Left cardiac atrium (tissue), 4 donors: ENCODE data around the gene GGT6. TPM values are rescaled to one million over a fixed set of nuclear protein-coding genes. Genes with fewer than 3 reads are reported as not detected.
"Not testable (repeated sequence)": the region's sequence is repeated elsewhere in the genome, so short reads cannot be mapped to it uniquely, and the experiment has no call there.

Source experiments
- ATAC-seq, 2 donors: fragments of 200-7000 bp; cut with Tn5 transposase; one replicate each; pipeline ENCODE4 v1.9.1; 2020; ENCODE audit warnings: mild to moderate bottlenecking in 2 of 2, moderate library complexity in 2 of 2
- DNase-seq: peaks from one replicate; pipeline ENCODE4 v3.0.0-alpha.2; 2020
- intact Hi-C, 2 donors: fragments of 100-400 bp; cut with DNase I; formaldehyde crosslinking; loops; one replicate each; pipeline versions ENCODE4 v1.14.1 to v1.15.1; 2022 to 2023
- total RNA-seq, 2 donors: library from RNA; stranded (reverse); fragmentation: NEBNext Ultra II Directional; extraction: Animal tissue kit (Norgen Biotek cat#: 25700); gene quantifications; one replicate each; pipeline ENCODE4 v1.2.1, GENCODE V29; 2021
- donor health status: DM: no; HTN: yes; CAD: no.
- donor health status: DM: no; HTN: yes; CAD: no; lungs with severe emphysema.
- donor health status: DM: yes; HTN: yes; CAD: no.
- donor health status: Dilated cardiomyopathy.

The GGT6 gene
- total RNA-seq, 2 donors from 2014 or later: not detected

- DNase-seq (no peak), ATAC-seq (no peak)
- intact Hi-C loops: no loop called here
Observed at GRCh38 chr17:4593021-4593421, 32.6 kb upstream of the GGT6 start.

DNA sequence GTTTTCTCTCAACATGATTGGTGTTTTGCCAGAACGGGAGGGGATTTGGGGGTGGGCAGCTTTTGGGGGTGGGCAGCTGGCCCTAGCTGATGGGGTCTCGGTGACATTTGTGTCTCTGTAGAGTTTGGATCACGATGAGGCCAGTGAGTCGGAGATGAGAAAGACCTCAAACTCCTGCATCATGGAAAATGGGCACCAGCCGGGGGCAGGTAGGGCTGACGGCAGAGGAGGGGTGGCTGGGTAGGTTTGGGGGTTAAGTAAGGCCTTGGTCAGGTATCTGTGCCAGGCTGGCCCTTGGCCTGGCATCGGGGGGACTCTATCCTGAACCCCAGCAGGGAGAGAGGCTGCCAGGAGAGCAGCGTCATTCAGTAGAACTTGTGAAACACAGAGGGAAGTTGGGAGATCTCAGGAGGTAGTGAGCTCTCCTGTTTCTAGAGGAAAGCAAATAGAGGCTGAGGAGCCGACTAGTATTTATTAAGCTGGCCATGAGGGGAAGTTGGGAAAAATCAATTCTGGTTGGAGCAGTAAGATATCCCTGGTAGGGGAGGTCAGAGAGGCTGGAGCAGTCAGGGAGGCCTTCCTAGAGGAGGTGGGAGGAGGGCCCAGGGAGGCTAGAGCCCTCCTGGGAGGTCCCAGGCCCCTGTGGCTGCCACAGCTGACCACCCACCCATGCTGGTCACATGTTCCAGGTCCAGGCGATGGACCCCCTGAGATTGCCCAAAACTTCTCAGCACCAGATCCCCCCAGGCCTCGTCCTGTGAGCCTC is 32.0 kb upstream of the GGT6 start:
- DNase-seq: no peak
- intact Hi-C loops: no loop called here
- ATAC-seq: no peak

- DNase-seq: no peak
- ATAC-seq: peak; percentile 16
- intact Hi-C loops: no loop called here
Observed at GRCh38 chr17:4591529-4591928, 31.2 kb upstream of the GGT6 start.

DNA sequence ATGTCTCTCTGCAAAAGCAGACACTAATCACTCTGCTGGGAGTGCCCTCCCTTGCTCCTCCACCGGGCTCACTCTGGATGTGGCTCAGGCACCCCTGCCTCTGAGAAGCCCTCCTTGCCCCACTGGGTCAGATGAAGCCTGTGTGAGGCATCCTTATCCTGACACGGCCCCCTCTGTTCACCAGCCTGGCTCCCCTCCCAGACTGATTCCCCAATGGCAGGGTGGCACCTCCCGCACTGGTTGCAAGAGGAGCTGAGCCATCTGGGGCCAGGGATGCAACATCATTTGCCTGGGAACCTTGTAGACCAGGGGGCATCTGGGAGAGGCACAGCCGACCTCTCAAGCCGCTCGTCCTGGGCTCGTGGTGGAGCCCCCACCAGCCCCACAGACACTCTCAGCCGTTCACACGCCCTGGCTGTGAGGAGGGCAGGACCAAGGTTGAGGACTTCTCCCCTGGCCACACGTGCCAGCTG is 30.6 kb upstream of the GGT6 start:
- ATAC-seq (peak in 1 of 2 donors; percentile 6), DNase-seq (no peak)
- intact Hi-C loops: no loop called here

DNA sequence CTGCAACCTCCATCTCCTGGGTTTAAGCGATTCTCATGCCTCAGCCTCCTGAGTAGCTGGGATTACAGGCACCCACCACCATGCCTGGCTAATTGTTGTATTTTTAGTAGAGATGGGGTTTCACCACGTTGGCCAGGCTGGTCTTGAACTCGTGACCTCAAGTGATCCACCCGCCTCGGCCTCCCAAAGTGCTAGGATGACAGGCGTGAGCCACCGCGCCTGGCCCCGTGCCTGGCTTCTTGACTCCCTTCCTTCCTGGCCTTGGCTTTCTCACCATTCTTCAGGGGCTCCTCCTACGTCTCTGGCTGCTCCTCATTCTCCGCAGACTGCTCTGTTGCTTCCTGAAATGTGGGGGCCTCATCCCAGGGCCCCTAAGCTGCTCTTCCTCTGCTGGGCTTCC is 29.7 kb upstream of the GGT6 start:
- DNase-seq, ATAC-seq, intact Hi-C loops: not testable (repeated sequence)

- ATAC-seq: no peak
- DNase-seq: no peak
- intact Hi-C loops: no loop called here
Observed at GRCh38 chr17:4588898-4589625, 28.7 kb upstream of the GGT6 start.

DNA sequence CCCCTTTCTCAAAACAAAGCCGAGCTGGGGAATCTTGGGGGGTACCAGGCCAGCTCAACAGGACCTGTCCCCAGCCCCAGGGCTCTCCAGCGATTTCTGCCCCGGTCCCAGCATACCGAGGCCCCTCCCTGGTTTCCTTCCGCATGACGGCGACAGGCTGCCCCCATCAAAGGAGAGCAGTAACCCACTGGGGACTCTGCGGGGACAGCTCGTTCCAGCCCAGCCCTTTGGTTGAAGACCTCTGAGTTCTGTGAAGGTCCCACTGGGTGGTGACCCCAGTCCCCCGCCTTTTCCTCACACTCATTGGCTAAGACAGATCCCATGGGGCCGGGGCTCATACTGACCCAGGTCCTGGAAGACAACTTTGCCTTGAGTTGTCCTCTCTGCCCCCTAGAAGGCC is 28.0 kb upstream of the GGT6 start:
- intact Hi-C loops: no loop called here
- no peak for ATAC-seq
- DNase-seq: peak; percentile 58

GRCh38 chr17:4587803-4588202 is 27.4 kb upstream of the GGT6 start:
- peak; percentile 71 for DNase-seq
- intact Hi-C loops: no loop called here
- peak; percentile 7 to 26 for ATAC-seq

- no peak for ATAC-seq
Observed at GRCh38 chr17:4587195-4587594, 26.8 kb upstream of the GGT6 start.

DNA sequence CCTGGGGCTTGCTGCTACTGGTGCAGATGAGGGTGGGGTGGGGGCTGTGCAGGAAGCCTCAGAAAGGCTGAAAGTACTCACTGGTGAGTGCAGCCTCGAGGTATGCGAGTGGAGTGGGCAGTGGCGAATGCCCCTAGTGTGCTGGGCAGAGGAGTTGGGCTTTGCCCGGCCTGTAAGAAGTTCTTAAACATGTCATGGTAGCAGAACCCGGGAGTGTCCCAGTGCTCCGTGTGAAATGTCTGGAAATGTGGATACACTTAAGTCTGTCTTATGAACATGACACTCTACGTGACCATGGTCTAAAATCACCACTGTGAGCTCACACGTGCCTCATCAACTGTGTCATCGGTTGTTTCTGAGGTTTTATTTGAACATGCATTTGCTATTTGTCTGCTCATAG is 25.7 kb upstream of the GGT6 start:
- intact Hi-C loops: no loop called here
- no peak for DNase-seq
- ATAC-seq: no peak

More at GRCh38 chr17:4587195-4587594, 26.8 kb upstream of the GGT6 start:
- DNase-seq: no peak
- intact Hi-C loops: no loop called here

DNA sequence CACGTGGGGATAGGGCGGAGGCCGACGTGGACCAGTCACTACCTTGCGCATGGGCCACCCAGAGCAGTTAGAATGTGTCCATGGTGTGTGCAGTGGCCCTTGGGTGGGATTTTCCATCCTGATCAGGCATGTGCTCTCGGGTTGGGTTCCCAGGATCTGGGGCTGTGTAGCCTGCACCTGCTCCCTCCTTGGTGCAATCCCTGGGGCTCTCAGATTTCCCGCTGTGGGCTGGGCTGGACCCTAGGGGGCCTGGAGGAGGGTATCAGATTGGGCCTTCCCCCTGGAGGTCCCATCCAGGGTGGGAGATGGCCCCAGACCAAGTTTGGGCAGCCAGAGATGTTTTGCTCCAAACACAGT is 25.2 kb upstream of the GGT6 start:
- intact Hi-C loops: no loop called here
- no peak for DNase-seq
- no peak for ATAC-seq

DNA sequence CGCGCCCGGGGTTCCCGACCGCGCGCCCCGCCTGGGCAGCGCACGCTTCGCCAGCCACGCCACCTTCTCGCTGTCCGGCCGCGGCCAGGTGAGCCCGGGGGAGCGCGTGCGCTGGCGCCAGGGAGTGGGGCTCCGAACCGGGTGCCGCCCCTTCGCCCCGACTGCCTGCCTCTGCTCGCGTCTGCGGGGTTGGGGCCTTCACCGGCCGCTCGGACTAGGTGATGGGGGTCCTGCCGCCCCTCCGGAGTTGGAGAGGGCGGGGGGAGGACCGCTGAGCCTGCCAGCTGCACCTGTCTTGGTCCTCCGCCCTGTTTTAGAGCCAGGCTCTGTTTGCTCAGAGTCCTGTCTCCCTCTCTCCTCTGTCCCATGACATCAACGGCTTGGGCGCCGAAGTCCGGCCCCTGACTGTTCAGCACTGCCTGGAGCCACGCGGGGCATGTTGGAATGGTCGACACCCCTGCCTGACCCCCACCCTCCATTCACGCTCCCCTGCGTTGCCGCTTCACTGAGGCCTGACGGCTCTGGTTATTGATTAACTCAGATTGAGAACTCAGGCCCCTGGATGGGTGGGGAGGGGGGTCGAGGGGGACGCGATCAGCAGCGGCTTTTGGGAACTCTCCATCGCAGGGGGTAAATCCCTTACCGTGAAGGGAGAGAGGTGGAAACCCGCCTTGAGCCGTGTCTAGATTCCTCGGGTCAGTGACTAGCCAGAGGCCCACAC is 24.7 kb upstream of the GGT6 start:
- ATAC-seq (no peak), DNase-seq (no peak)
- intact Hi-C loops: no loop called here

DNA sequence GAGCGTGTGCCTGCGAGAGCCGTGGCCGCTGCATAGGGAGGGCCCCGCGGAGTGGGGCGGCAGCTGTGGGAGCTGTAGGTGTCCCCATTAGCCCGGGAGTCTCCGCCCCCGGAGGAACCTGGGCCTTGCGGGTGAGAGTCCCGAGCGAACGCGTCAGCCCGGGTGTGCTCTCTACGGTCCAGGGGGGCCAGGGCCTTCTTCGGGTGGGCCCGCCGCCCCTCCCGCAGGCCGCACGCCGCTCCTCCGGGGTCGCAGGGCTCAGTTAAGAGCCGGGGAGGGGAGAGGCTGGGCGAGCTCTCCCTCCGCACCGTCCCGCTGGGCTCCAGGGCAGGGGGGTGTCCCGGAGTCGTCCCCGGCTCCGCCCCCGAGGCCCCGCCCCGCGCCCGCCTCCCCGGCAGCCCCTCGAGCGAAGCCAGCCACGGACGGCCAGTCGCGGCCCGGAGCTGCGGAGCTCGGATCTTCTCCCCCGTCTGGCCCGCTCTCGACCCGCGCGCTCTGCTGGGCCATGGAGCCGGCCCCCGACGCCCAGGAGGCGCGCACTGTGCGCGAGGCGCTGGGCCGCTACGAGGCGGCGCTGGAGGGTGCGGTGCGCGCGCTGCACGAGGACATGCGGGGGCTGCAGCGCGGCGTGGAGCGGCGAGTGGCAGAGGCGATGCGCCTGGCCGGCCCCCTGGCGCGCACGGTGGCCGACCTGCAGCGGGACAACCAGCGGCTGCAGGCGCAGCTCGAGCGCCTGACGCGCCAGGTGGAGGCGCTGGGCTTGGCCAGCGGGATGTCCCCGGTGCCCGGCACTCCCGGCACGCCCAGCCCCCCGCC is 23.9 kb upstream of the GGT6 start, which contains the start of gene SMTNL2:
Gene SMTNL2 (plus strand): TSS at position 429 of the 816 bp plus-strand sequence. CDS start 77 bp downstream, at position 506.
- DNase-seq (peak; percentile 80), ATAC-seq (peak; percentile 75 to 77)
- intact Hi-C loops: no loop called here

GRCh38 chr17:4583782-4584100 is 23.4 kb upstream of the GGT6 start:
- ATAC-seq (peak; percentile 60 to 64), DNase-seq (no peak)
- intact Hi-C loops: no loop called here

- ATAC-seq: no peak
- intact Hi-C loops: no loop called here
- no peak for DNase-seq
Observed at GRCh38 chr17:4583206-4583605, 22.8 kb upstream of the GGT6 start.

DNA sequence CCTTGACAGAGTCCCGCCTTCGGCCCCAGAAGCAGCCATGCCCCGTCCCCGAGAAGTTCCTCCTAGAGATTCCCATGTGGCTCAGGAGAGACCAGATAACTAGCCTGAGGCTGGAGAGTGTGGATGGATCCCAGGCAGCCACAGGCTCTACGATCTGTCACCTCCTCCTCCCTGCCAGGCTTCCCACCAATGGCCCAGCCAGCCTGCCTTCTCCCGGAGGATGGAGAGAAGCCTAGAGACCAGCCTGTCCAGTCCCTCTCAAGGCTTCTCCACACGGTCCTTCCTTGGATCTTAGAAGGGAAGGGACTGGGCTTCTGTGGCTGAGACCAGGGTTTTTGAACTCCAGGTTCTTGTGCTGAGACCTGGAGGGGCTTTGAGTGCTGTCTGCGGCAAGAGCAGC is 22.3 kb upstream of the GGT6 start:
- intact Hi-C loops: no loop called here
- no peak for DNase-seq
- ATAC-seq: no peak

DNA sequence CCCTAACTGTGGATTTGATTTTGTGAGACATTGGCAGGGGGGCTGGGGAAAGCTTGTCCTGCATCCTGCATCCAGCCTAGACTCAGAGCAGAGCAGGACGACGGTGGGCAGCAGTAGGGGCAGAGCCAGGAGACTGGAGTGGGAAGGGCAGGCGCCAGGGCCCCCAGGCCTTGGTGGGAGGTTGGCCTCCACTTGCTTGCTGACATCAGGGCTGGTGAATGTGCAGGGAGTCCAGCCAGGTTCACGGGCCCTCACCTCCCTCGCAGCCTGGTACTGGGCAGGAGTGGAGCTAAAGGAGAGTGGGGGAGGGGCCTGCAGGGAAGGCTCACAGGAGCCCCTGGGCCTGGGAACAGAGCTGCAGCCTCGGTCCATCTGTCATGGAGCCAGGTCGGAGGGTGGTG is 21.7 kb upstream of the GGT6 start:
- intact Hi-C loops: no loop called here
- peak in 1 of 2 donors; percentile 59 for ATAC-seq

GRCh38 chr17:4580291-4580690 is 19.9 kb upstream of the GGT6 start:
- DNase-seq: no peak
- intact Hi-C loops: no loop called here

More for the DNA sequence above, 21.7 kb upstream of the GGT6 start:
- DNase-seq: no peak

GRCh38 chr17:4579678-4580077 is 19.3 kb upstream of the GGT6 start:
- intact Hi-C loops: no loop called here
- no peak for ATAC-seq
- no peak for DNase-seq

More at GRCh38 chr17:4580291-4580690, 19.9 kb upstream of the GGT6 start:
- ATAC-seq: no peak
